K562 treated with DMSO at 1 percent for 48 hours (cell line): ENCODE data around the gene S100A13. TPM values are rescaled to one million over a fixed set of nuclear protein-coding genes. Genes with fewer than 3 reads are reported as not detected.

Experiments used
- total RNA-seq: library from RNA; unstranded; fragments of 300-600 nt; gene quantifications from 2 replicates; pipeline ENCODE4 v1.2.3, GENCODE V29; 2022; ENCODE audit warnings: low replicate concordance; ENCODE audit errors: extremely low read depth

The S100A13 gene
- not detected in 2 replicates for total RNA-seq

GRCh38 chr1:153626904-153627714 is at the start of gene S100A13:
Gene S100A13 (minus strand): TSS chr1:153627505. CDS start chr1:153626472, 1,033 bp downstream.

GRCh38 chr1:153670859-153671627 is 43.7 kb upstream of the S100A13 start, which contains the start of gene ILF2:
Gene ILF2 (minus strand): TSS chr1:153670993. CDS start chr1:153670922, 71 bp downstream.

GRCh38 chr1:153658400-153659174 is 31.3 kb upstream of the S100A13 start, which contains the start of gene SNAPIN:
Gene SNAPIN (plus strand): TSS chr1:153658703. CDS start chr1:153658744, 41 bp downstream.

GRCh38 chr1:153633754-153634665 is 6.7 kb upstream of the S100A13 start, which contains the start of gene CHTOP:
Gene CHTOP (plus strand): TSS chr1:153634066. CDS start chr1:153636589, 2,523 bp downstream.

GRCh38 chr1:153627715-153628626 is 666 bp upstream of the S100A13 start, which contains the start of gene S100A1:
Gene S100A1 (plus strand): TSS chr1:153628434. CDS start chr1:153630522, 2,088 bp downstream.

GRCh38 chr1:153616144-153616916 is 11.0 kb downstream of the S100A13 start, which contains the start of gene S100A14:
Gene S100A14 (minus strand): TSS chr1:153616325. CDS start chr1:153615858, 467 bp downstream.

GRCh38 chr1:153612755-153613331 is 14.5 kb downstream of the S100A13 start, which contains the start of gene S100A16:
Gene S100A16 (minus strand): TSS chr1:153613137. CDS start chr1:153608151, 4,986 bp downstream.

Other genes with a start within 250 kb of the S100A13 start
- gene S100A8, start 236.4 kb downstream of the S100A13 start, total RNA-seq: not detected in 2 replicates
- gene S100A7A, start 211.0 kb downstream of the S100A13 start, total RNA-seq: not detected in 2 replicates
- gene S100A7, start 166.9 kb downstream of the S100A13 start, total RNA-seq: not detected in 2 replicates
- gene S100A6, start 91.5 kb downstream of the S100A13 start, total RNA-seq: not detected in 2 replicates
- gene S100A5, start 86.6 kb downstream of the S100A13 start, total RNA-seq: not detected in 2 replicates
- not detected in 2 replicates for gene S100A4, start 81.7 kb downstream of the S100A13 start, total RNA-seq
- gene S100A3, start 78.2 kb downstream of the S100A13 start, total RNA-seq: not detected in 2 replicates
- not detected in 2 replicates for gene S100A2, start 61.7 kb downstream of the S100A13 start, total RNA-seq
- not detected in 2 replicates for gene S100A16, start 14.4 kb downstream of the S100A13 start, total RNA-seq
- gene S100A14, start 11.2 kb downstream of the S100A13 start, total RNA-seq: not detected in 2 replicates
- gene S100A1, start 929 bp upstream of the S100A13 start, total RNA-seq: not detected in 2 replicates
- gene CHTOP, start 6.6 kb upstream of the S100A13 start, total RNA-seq: not detected in 2 replicates
- gene SNAPIN, start 31.2 kb upstream of the S100A13 start, total RNA-seq: not detected in 2 replicates
- gene ILF2, start 43.5 kb upstream of the S100A13 start, total RNA-seq: not detected in 2 replicates
- not detected in 2 replicates for gene NPR1, start 51.2 kb upstream of the S100A13 start, total RNA-seq
- gene INTS3, start 100.5 kb upstream of the S100A13 start, total RNA-seq: not detected in 2 replicates
- gene SLC27A3, start 147.9 kb upstream of the S100A13 start, total RNA-seq: not detected in 2 replicates